WTC11 (cell line): ENCODE data around the gene EXOC6. TPM values are rescaled to one million over a fixed set of nuclear protein-coding genes. Genes with fewer than 3 reads are reported as not detected.

Experiments used
- ATAC-seq: fragments of 200-7000 bp; cut with Tn5 transposase; 2 replicates; pipeline ENCODE4 v1.10.0; 2021; ENCODE audit warnings: mild to moderate bottlenecking, moderate library complexity
- Bru-seq: library from RNA; stranded (reverse); fragments of 400-500 nt; gene quantifications from one replicate; lab custom pipeline; 2021; lab: Mats Ljungman, UMichigan
- CTCF ChIA-PET: fragments of 300-600 bp; sonication (Branson Sonifier 250); formaldehyde crosslinking; loops from one replicate; lab custom pipeline; 2021; ENCODE audit warnings: antibody characterized with exemption; lab: Charles Lee
- POLR2A ChIA-PET: fragments of 350-600 bp; sonication (Branson Sonifier 250); formaldehyde crosslinking; loops from one replicate; lab custom pipeline; 2021; ENCODE audit warnings: antibody characterized with exemption; lab: Charles Lee
- DNase-seq: peaks from one replicate; pipeline ENCODE4 v3.0.0; 2021; ENCODE audit warnings: low spot score
- H3K27ac Mint-ChIP-seq: 2 replicates; pipeline ENCODE4 v1.8.0; 2021; ENCODE audit warnings: mixed read lengths
- H3K27me3 Mint-ChIP-seq: 2 replicates; pipeline ENCODE4 v1.8.0; 2021; ENCODE audit warnings: low read depth, mild to moderate bottlenecking, moderate library complexity, mixed read lengths
- H3K36me3 Mint-ChIP-seq: 2 replicates; pipeline ENCODE4 v1.8.0; 2021; ENCODE audit warnings: mixed read lengths
- H3K4me1 Mint-ChIP-seq: 2 replicates; pipeline ENCODE4 v1.8.0; 2022; ENCODE audit warnings: mixed read lengths
- H3K4me3 Mint-ChIP-seq: 2 replicates; pipeline ENCODE4 v1.8.0; 2021; ENCODE audit warnings: mild to moderate bottlenecking, moderate library complexity, mixed read lengths
- H3K9me3 Mint-ChIP-seq: 2 replicates; pipeline ENCODE4 v1.8.0; 2021; ENCODE audit warnings: mixed read lengths
- ERG ChIP-seq: fragments of 250-450 bp; sonication (Bioruptor Pico); IDR thresholded peaks from 2 replicates; pipeline ENCODE4 v1.8.0; 2021; ENCODE audit warnings: mild to moderate bottlenecking
- FOXK1 ChIP-seq: sonication (generic); formaldehyde crosslinking; IDR thresholded peaks from 2 replicates; pipeline ENCODE4 v1.8.0; 2022; ENCODE audit warnings: mild to moderate bottlenecking, moderate library complexity, missing genetic modification reagents
- FOXP1 ChIP-seq: sonication (generic); formaldehyde crosslinking; IDR thresholded peaks from 2 replicates; pipeline ENCODE4 v1.8.0; 2022; ENCODE audit warnings: missing genetic modification reagents, mild to moderate bottlenecking, moderate library complexity, borderline replicate concordance
- HMGA2 ChIP-seq: fragments of 250-450 bp; sonication (Bioruptor Pico); IDR thresholded peaks from 2 replicates; pipeline ENCODE4 v1.4.0; 2021; ENCODE audit warnings: mild to moderate bottlenecking, moderate library complexity
- MYBL2 ChIP-seq: sonication (generic); formaldehyde crosslinking; IDR thresholded peaks from 2 replicates; pipeline ENCODE4 v1.8.1; 2023; ENCODE audit warnings: mild to moderate bottlenecking, moderate library complexity, missing genetic modification reagents
- NR1H2 ChIP-seq: sonication (generic); formaldehyde crosslinking; IDR thresholded peaks from 2 replicates; pipeline ENCODE4 v1.9.0; 2021; ENCODE audit warnings: mild to moderate bottlenecking, moderate library complexity, missing genetic modification reagents
- NR3C1 ChIP-seq: sonication (generic); formaldehyde crosslinking; conservative IDR thresholded peaks from 2 replicates; pipeline ENCODE4 v1.8.1; 2023; ENCODE audit warnings: low read depth, mild to moderate bottlenecking, missing genetic modification reagents
- RELA ChIP-seq: sonication (generic); formaldehyde crosslinking; IDR thresholded peaks from 2 replicates; pipeline ENCODE4 v1.8.1; 2022; ENCODE audit warnings: missing genetic modification reagents, mild to moderate bottlenecking, borderline replicate concordance
- SP1 ChIP-seq: sonication (generic); formaldehyde crosslinking; conservative IDR thresholded peaks from 2 replicates; pipeline ENCODE4 v1.8.1; 2022; ENCODE audit warnings: missing genetic modification reagents
- TEAD1 ChIP-seq: sonication (generic); formaldehyde crosslinking; IDR thresholded peaks from 2 replicates; pipeline ENCODE4 v1.8.0; 2022; ENCODE audit warnings: mild to moderate bottlenecking, missing genetic modification reagents
- ZBTB21 ChIP-seq: sonication (generic); formaldehyde crosslinking; IDR thresholded peaks from 2 replicates; pipeline ENCODE4 v1.8.1; 2023; ENCODE audit warnings: mild to moderate bottlenecking, missing genetic modification reagents, borderline replicate concordance
- ZMAT4 ChIP-seq: fragments of 250-450 bp; sonication (Bioruptor Pico); IDR thresholded peaks from 2 replicates; pipeline ENCODE4 v1.9.0; 2021; ENCODE audit warnings: mild to moderate bottlenecking
- ZNF121 ChIP-seq: sonication (generic); formaldehyde crosslinking; IDR thresholded peaks from 2 replicates; pipeline ENCODE4 v1.8.0; 2023; ENCODE audit warnings: missing genetic modification reagents
- ZNF317 ChIP-seq: sonication (generic); formaldehyde crosslinking; IDR thresholded peaks from 2 replicates; pipeline ENCODE4 v1.8.1; 2023; ENCODE audit warnings: low read depth, mild to moderate bottlenecking, moderate library complexity, missing genetic modification reagents, borderline replicate concordance
- ZNF396 ChIP-seq: fragments of 250-450 bp; sonication (Bioruptor Pico); IDR thresholded peaks from 2 replicates; pipeline ENCODE4 v1.8.0; 2021; ENCODE audit warnings: mild to moderate bottlenecking, moderate library complexity, borderline replicate concordance
- long read RNA-seq, 3 experiments: library from RNA in 1 of 3; library from capped mRNA in 1 of 3; library from polyadenylated mRNA in 1 of 3; unstranded in 2 of 3; stranded (forward) in 1 of 3; transcript quantifications; one replicate each; pipeline ENCODE4 v2.0.0, GENCODE V29; 2021
- total RNA-seq: library from RNA; stranded (reverse); gene quantifications from 3 replicates; pipeline ENCODE4 v1.2.3, GENCODE V29; 2021
- TF ChIP-seq, protein P1 (sequence below): sonication (generic); formaldehyde crosslinking; IDR thresholded peaks from 2 replicates; pipeline ENCODE4 v1.8.0; 2023; ENCODE audit warnings: missing genetic modification reagents, mild to moderate bottlenecking, borderline replicate concordance
- TF ChIP-seq, protein P2 (sequence below): sonication (generic); formaldehyde crosslinking; IDR thresholded peaks from 2 replicates; pipeline ENCODE4 v1.8.1; 2023; ENCODE audit warnings: mild to moderate bottlenecking, moderate library complexity, missing genetic modification reagents
- TF ChIP-seq, protein P3 (sequence below): sonication (generic); formaldehyde crosslinking; conservative IDR thresholded peaks from 2 replicates; pipeline ENCODE4 v1.8.1; 2023; ENCODE audit warnings: mild to moderate bottlenecking, low read depth, missing genetic modification reagents, moderate library complexity

Gene EXOC6
- total RNA-seq (4.4 to 5.0 TPM (median 4.5 TPM) in 3 replicates), Bru-seq, nascent RNA (percentile 46 among the genes with signal in this experiment)
- long read RNA-seq, experiment 1, transcript EXOC6-201 (22 exons, 3,564 nt) = major isoform, 17 of 30 reads
- long read RNA-seq, experiment 1, partial matches to known transcripts = 6 of 30 reads
- long read RNA-seq, experiment 1, other reads (novel, unspliced or antisense) = 7 of 30 reads
- long read RNA-seq, experiment 2, partial matches to known transcripts = 4 of 9 reads
- long read RNA-seq, experiment 2, other reads (novel, unspliced or antisense) = 3 of 9 reads
- long read RNA-seq, experiment 3, transcript EXOC6-201 (22 exons, 3,564 nt) = major isoform, 7 of 14 reads
- long read RNA-seq, experiment 3, partial matches to known transcripts = 5 of 14 reads
- long read RNA-seq, experiment 3, other reads (novel, unspliced or antisense) = 2 of 14 reads

- Mint-ChIP-seq H3K4me1 (peaks cover 12% of the 10 kb centered on the region), H3K27ac (no peak within 1 kb of the TSS), H3K27me3 (peaks cover 58% of the 10 kb centered on the region), H3K4me3 (peak within 1 kb of the TSS; percentile 87), H3K36me3 (no peaks in the 10 kb centered on the region), H3K9me3 (peaks cover 15% of the 10 kb centered on the region)
- TF ChIP-seq, protein P1, sequence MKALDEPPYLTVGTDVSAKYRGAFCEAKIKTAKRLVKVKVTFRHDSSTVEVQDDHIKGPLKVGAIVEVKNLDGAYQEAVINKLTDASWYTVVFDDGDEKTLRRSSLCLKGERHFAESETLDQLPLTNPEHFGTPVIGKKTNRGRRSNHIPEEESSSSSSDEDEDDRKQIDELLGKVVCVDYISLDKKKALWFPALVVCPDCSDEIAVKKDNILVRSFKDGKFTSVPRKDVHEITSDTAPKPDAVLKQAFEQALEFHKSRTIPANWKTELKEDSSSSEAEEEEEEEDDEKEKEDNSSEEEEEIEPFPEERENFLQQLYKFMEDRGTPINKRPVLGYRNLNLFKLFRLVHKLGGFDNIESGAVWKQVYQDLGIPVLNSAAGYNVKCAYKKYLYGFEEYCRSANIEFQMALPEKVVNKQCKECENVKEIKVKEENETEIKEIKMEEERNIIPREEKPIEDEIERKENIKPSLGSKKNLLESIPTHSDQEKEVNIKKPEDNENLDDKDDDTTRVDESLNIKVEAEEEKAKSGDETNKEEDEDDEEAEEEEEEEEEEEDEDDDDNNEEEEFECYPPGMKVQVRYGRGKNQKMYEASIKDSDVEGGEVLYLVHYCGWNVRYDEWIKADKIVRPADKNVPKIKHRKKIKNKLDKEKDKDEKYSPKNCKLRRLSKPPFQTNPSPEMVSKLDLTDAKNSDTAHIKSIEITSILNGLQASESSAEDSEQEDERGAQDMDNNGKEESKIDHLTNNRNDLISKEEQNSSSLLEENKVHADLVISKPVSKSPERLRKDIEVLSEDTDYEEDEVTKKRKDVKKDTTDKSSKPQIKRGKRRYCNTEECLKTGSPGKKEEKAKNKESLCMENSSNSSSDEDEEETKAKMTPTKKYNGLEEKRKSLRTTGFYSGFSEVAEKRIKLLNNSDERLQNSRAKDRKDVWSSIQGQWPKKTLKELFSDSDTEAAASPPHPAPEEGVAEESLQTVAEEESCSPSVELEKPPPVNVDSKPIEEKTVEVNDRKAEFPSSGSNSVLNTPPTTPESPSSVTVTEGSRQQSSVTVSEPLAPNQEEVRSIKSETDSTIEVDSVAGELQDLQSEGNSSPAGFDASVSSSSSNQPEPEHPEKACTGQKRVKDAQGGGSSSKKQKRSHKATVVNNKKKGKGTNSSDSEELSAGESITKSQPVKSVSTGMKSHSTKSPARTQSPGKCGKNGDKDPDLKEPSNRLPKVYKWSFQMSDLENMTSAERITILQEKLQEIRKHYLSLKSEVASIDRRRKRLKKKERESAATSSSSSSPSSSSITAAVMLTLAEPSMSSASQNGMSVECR (CRISPR knock-in tag) = peak; percentile 6; the same call in 1 of the 2 replicates
- TF ChIP-seq NR1H2 = no peak
- TF ChIP-seq TEAD1 (CRISPR knock-in tag) = peak; percentile 22; the same call in 1 of the 2 replicates
- TF ChIP-seq SP1 (CRISPR knock-in tag) = 0 out of 2 replicates have a peak, but pooled peaks have one; percentile 31
- no peak for TF ChIP-seq ZNF396 (CRISPR knock-in tag)
- 0 out of 2 replicates have a peak, but pooled peaks have one; percentile 14 for TF ChIP-seq ZNF317
- no peak for TF ChIP-seq ZBTB21
- TF ChIP-seq FOXK1 (CRISPR knock-in tag) = 0 out of 2 replicates have a peak, but pooled peaks have one; percentile 25
- TF ChIP-seq RELA (CRISPR knock-in tag) = 0 out of 2 replicates have a peak, but pooled peaks have one; percentile 7
- TF ChIP-seq, protein P2, sequence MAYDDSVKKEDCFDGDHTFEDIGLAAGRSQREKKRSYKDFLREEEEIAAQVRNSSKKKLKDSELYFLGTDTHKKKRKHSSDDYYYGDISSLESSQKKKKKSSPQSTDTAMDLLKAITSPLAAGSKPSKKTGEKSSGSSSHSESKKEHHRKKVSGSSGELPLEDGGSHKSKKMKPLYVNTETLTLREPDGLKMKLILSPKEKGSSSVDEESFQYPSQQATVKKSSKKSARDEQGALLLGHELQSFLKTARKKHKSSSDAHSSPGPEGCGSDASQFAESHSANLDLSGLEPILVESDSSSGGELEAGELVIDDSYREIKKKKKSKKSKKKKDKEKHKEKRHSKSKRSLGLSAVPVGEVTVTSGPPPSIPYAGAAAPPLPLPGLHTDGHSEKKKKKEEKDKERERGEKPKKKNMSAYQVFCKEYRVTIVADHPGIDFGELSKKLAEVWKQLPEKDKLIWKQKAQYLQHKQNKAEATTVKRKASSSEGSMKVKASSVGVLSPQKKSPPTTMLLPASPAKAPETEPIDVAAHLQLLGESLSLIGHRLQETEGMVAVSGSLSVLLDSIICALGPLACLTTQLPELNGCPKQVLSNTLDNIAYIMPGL (CRISPR knock-in tag) = peak; percentile 50; the same call in 1 of the 2 replicates
- 0 out of 2 replicates have a peak, but pooled peaks have one; percentile 58 for TF ChIP-seq NR3C1 (CRISPR knock-in tag)
- TF ChIP-seq, protein P3, sequence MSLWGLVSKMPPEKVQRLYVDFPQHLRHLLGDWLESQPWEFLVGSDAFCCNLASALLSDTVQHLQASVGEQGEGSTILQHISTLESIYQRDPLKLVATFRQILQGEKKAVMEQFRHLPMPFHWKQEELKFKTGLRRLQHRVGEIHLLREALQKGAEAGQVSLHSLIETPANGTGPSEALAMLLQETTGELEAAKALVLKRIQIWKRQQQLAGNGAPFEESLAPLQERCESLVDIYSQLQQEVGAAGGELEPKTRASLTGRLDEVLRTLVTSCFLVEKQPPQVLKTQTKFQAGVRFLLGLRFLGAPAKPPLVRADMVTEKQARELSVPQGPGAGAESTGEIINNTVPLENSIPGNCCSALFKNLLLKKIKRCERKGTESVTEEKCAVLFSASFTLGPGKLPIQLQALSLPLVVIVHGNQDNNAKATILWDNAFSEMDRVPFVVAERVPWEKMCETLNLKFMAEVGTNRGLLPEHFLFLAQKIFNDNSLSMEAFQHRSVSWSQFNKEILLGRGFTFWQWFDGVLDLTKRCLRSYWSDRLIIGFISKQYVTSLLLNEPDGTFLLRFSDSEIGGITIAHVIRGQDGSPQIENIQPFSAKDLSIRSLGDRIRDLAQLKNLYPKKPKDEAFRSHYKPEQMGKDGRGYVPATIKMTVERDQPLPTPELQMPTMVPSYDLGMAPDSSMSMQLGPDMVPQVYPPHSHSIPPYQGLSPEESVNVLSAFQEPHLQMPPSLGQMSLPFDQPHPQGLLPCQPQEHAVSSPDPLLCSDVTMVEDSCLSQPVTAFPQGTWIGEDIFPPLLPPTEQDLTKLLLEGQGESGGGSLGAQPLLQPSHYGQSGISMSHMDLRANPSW (CRISPR knock-in tag) = no peak
- TF ChIP-seq ZNF121 = 0 out of 2 replicates have a peak, but pooled peaks have one; percentile 10
- no peak for TF ChIP-seq ERG (CRISPR knock-in tag)
- peak; percentile 58; the same call in 1 of the 2 replicates for TF ChIP-seq FOXP1 (CRISPR knock-in tag)
- TF ChIP-seq MYBL2 (CRISPR knock-in tag) = 0 out of 2 replicates have a peak, but pooled peaks have one; percentile 33
- no peak for TF ChIP-seq ZMAT4 (CRISPR knock-in tag)
- no peak for TF ChIP-seq HMGA2 (CRISPR knock-in tag)
- CTCF ChIA-PET = interaction anchor here (0.6 to 2.5 kb wide), 11 partner anchors 10 to 557 kb away, joined by 3 to 35 read pairs (median 4); partner anchors contain the start of gene MARCHF5
- POLR2A ChIA-PET = interaction anchor here (0.8 kb wide), 1 partner anchor 47 kb away, joined by 3 read pairs; no protein-coding TSS in a partner anchor
- DNase-seq = peak; percentile 78
- peak; percentile 79 for ATAC-seq
Observed at GRCh38 chr10:92848441-92849233, at the start of gene EXOC6. TSS of gene EXOC6 (plus strand) at chr10:92848520. CDS start at chr10:92848534, 14 bp downstream.
